GM12892 (cell line): ENCODE data around the gene RAB3GAP2.
"Not testable (repeated sequence)": the region's sequence is repeated elsewhere in the genome, so short reads cannot be mapped to it uniquely, and the experiment has no call there.

ENCODE experiments used
- POLR2A ChIP-seq: IDR thresholded peaks from 2 replicates; pipeline ENCODE4 v1.6.1; 2011; ENCODE audit warnings: low read depth, low read length, control low read depth
- POLR2AphosphoS5 ChIP-seq: IDR thresholded peaks from 2 replicates; pipeline ENCODE4 v1.6.1; 2011; ENCODE audit warnings: low read depth, low read length, control low read depth
- TAF1 ChIP-seq: IDR thresholded peaks from 2 replicates; pipeline ENCODE4 v1.6.1; 2011; ENCODE audit warnings: low read depth, mild to moderate bottlenecking, control low read depth, low read length, borderline replicate concordance

DNA sequence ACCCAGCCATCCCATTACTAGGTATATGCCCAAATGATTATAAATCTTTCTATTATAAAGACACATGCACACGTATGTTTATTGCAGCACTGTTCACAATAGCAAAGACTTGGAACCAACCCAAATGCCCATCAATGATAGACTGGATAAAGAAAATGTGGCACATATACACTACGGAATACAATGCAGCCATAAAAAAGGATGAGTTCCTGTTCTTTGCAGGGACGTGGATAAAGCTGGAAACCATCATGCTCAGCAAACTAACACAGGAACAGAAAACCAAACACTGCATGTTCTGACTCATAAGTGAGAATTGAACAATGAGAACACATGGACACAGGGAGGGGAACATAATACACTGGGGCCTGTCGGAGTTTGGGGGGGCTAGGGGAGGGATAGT lies 37.9 kb upstream of the RAB3GAP2 start:
- TF ChIP-seq POLR2A, POLR2AphosphoS5, TAF1: not testable (repeated sequence)
